ENCODE measurements around the gene DYRK1A.

Gene DYRK1A

GRCh38 chr21:37389456-37389855 is 22.9 kb downstream of the DYRK1A start:
- Histone ChIP-seq H3K36me3 (ENCODE audit: control insufficient read depth, insufficient read depth, low read length) (no peaks in the 10 kb centered on the region; the same call in 1 of the 2 replicates), H3K4me3 (replicated peaks; ENCODE audit: low read depth, low read length) (no peak overlapping the region), H3K27me3 (replicated peaks; ENCODE audit: control insufficient read depth, insufficient read depth, low read length) (no peaks in the 10 kb centered on the region)
- no peak for TF ChIP-seq CTCF (IDR thresholded peaks at IDR 0.05; ENCODE audit: insufficient read depth, low read length, poor library complexity, severe bottlenecking)
- no peak for DNase-seq (ENCODE audit: extremely low read depth, insufficient read length)

DNA sequence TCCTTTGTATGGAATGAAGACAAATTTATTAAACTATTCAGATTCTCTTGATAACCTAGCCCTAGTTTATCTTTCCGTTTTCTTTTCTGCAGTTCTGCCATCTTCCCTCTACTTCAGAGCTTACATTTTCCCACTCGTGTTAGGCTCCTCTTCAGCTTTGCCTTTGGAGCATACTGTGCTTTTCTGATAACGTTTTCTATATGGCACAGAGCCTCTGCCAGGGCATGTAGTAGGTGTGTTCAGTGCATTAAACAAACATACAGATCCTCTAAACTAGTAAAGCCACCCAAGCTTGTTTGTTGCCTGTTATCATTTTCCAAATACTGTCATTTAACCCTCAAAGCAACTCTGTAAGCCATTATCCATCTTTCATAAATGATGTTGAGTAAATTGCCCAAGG is 25.1 kb downstream of the DYRK1A start:
- DNase-seq (ENCODE audit: extremely low read depth, insufficient read length) = no peak
- Histone ChIP-seq H3K4me3 (replicated peaks; ENCODE audit: low read depth, low read length) (no peak overlapping the region), H3K36me3 (ENCODE audit: control insufficient read depth, insufficient read depth, low read length) (no peaks in the 10 kb centered on the region; the same call in 1 of the 2 replicates), H3K27me3 (replicated peaks; ENCODE audit: control insufficient read depth, insufficient read depth, low read length) (no peaks in the 10 kb centered on the region)
- no peak for TF ChIP-seq CTCF (IDR thresholded peaks at IDR 0.05; ENCODE audit: insufficient read depth, low read length, poor library complexity, severe bottlenecking)

GRCh38 chr21:37392441-37392840 is 25.9 kb downstream of the DYRK1A start:
- Histone ChIP-seq H3K36me3 (ENCODE audit: control insufficient read depth, insufficient read depth, low read length) (no peaks in the 10 kb centered on the region; the same call in 1 of the 2 replicates), H3K27me3 (replicated peaks; ENCODE audit: control insufficient read depth, insufficient read depth, low read length) (no peaks in the 10 kb centered on the region), H3K4me3 (replicated peaks; ENCODE audit: low read depth, low read length) (no peak overlapping the region)
- no peak for TF ChIP-seq CTCF (IDR thresholded peaks at IDR 0.05; ENCODE audit: insufficient read depth, low read length, poor library complexity, severe bottlenecking)
- DNase-seq (ENCODE audit: extremely low read depth, insufficient read length) = no peak

GRCh38 chr21:37393030-37393429 is 26.5 kb downstream of the DYRK1A start:
- TF ChIP-seq CTCF (IDR thresholded peaks at IDR 0.05; ENCODE audit: insufficient read depth, low read length, poor library complexity, severe bottlenecking) = no peak
- Histone ChIP-seq H3K4me3 (replicated peaks; ENCODE audit: low read depth, low read length) (no peak overlapping the region), H3K27me3 (replicated peaks; ENCODE audit: control insufficient read depth, insufficient read depth, low read length) (no peaks in the 10 kb centered on the region), H3K36me3 (ENCODE audit: control insufficient read depth, insufficient read depth, low read length) (no peaks in the 10 kb centered on the region; the same call in 1 of the 2 replicates)
- DNase-seq (ENCODE audit: extremely low read depth, insufficient read length) = no peak

GRCh38 chr21:37393786-37394185 is 27.2 kb downstream of the DYRK1A start:
- Histone ChIP-seq H3K27me3 (replicated peaks; ENCODE audit: control insufficient read depth, insufficient read depth, low read length) (no peaks in the 10 kb centered on the region), H3K36me3 (ENCODE audit: control insufficient read depth, insufficient read depth, low read length) (no peaks in the 10 kb centered on the region), H3K4me3 (replicated peaks; ENCODE audit: low read depth, low read length) (no peak overlapping the region)
- TF ChIP-seq CTCF (IDR thresholded peaks at IDR 0.05; ENCODE audit: insufficient read depth, low read length, poor library complexity, severe bottlenecking) = no peak
- DNase-seq (ENCODE audit: extremely low read depth, insufficient read length) = no peak

- Histone ChIP-seq H3K36me3 (ENCODE audit: control insufficient read depth, insufficient read depth, low read length) (no peaks in the 10 kb centered on the region), H3K4me3 (replicated peaks; ENCODE audit: low read depth, low read length) (no peak overlapping the region), H3K27me3 (replicated peaks; ENCODE audit: control insufficient read depth, insufficient read depth, low read length) (no peaks in the 10 kb centered on the region)
- DNase-seq (ENCODE audit: extremely low read depth, insufficient read length) = no peak
- no peak for TF ChIP-seq CTCF (IDR thresholded peaks at IDR 0.05; ENCODE audit: insufficient read depth, low read length, poor library complexity, severe bottlenecking)
These were observed 29.4 kb downstream of the DYRK1A start for GRCh38 chr21:37395961-37396360.

Measured in GM06990 (cell line).